GM23248 (cell line): ENCODE results near the gene MIA2. TPM values are rescaled to one million over a fixed set of nuclear protein-coding genes. Genes with fewer than 3 reads are reported as not detected.
"Not testable (repeated sequence)": the region's sequence is repeated elsewhere in the genome, so short reads cannot be mapped to it uniquely, and the experiment has no call there.

ENCODE experiments used
- DNase-seq: peaks from one replicate; pipeline ENCODE4 v3.0.0-alpha.2; 2015
- H2AFZ ChIP-seq: fragments of 200-600 bp; sonication (generic); 2 replicates; pipeline ENCODE4 v1.6.1; 2016; ENCODE audit warnings: antibody characterized with exemption
- H3F3A ChIP-seq: fragments of 200-600 bp; sonication (generic); 2 replicates; pipeline ENCODE4 v1.6.1; 2016; ENCODE audit warnings: mild to moderate bottlenecking, antibody characterized with exemption, mixed run types; ENCODE audit not compliant: insufficient read depth
- H3K27ac ChIP-seq: fragments of 200-600 bp; sonication (generic); 2 replicates; pipeline ENCODE4 v1.5.1; 2016; ENCODE audit warnings: mild to moderate bottlenecking
- H3K27me3 ChIP-seq: fragments of 200-600 bp; sonication (generic); replicated peaks from 2 replicates; pipeline ENCODE4 v1.6.1; 2016; ENCODE audit warnings: mild to moderate bottlenecking; ENCODE audit not compliant: insufficient read depth
- H3K36me3 ChIP-seq: fragments of 200-600 bp; sonication (generic); 2 replicates; pipeline ENCODE4 v1.6.1; 2016; ENCODE audit warnings: low read depth, mild to moderate bottlenecking
- H3K4me1 ChIP-seq: fragments of 200-600 bp; sonication (generic); 2 replicates; pipeline ENCODE4 v1.6.1; 2016; ENCODE audit warnings: mild to moderate bottlenecking; ENCODE audit not compliant: insufficient read depth
- H3K4me2 ChIP-seq: fragments of 200-600 bp; sonication (generic); one replicate; pipeline ENCODE4 v1.6.1; 2016; ENCODE audit warnings: mild to moderate bottlenecking; ENCODE audit not compliant: unreplicated experiment
- H3K4me3 ChIP-seq: fragments of 200-600 bp; sonication (generic); 2 replicates; pipeline ENCODE4 v1.5.1; 2016; ENCODE audit warnings: mild to moderate bottlenecking
- H3K79me2 ChIP-seq: fragments of 200-600 bp; sonication (generic); 2 replicates; pipeline ENCODE4 v1.6.1; 2016; ENCODE audit warnings: mild to moderate bottlenecking; ENCODE audit not compliant: insufficient read depth
- H3K9ac ChIP-seq: fragments of 200-600 bp; sonication (generic); 2 replicates; pipeline ENCODE4 v1.6.1; 2016; ENCODE audit warnings: mild to moderate bottlenecking
- H3K9me2 ChIP-seq: fragments of 200-600 bp; sonication (generic); 2 replicates; pipeline ENCODE4 v1.6.1; 2016; ENCODE audit warnings: mixed run types, mild to moderate bottlenecking, moderate library complexity; ENCODE audit not compliant: insufficient read depth
- H3K9me3 ChIP-seq: fragments of 200-600 bp; sonication (generic); one replicate; pipeline ENCODE4 v1.6.1; 2017; ENCODE audit warnings: low read depth
- H4K20me1 ChIP-seq: fragments of 200-600 bp; sonication (generic); 2 replicates; pipeline ENCODE4 v1.6.0; 2016; ENCODE audit not compliant: insufficient read depth
- EZH2 ChIP-seq: fragments of 200-600 bp; sonication (generic); IDR thresholded peaks from 2 replicates; pipeline ENCODE4 v1.6.1; 2018; ENCODE audit warnings: antibody characterized with exemption, mild to moderate bottlenecking; ENCODE audit not compliant: insufficient read depth, poor library complexity, severe bottlenecking
- EZH2phosphoT487 ChIP-seq: fragments of 200-600 bp; sonication (generic); IDR thresholded peaks from 2 replicates; pipeline ENCODE4 v1.6.1; 2018; ENCODE audit warnings: antibody characterized with exemption, moderate library complexity, mild to moderate bottlenecking, low read depth; ENCODE audit not compliant: insufficient read depth
- WGBS, 2 experiments: methylation state at CpG; one replicate each; pipeline ENCODE4 v1.1.6; 2015 to 2017; ENCODE audit warnings: low lambda C conversion rate in 2 of 2, low coverage in 1 of 2; ENCODE audit errors: missing lambda C conversion rate in 2 of 2; 5-methylcytosine and 5-hydroxymethylcytosine counted together
- in situ Hi-C: fragments of 300-500 bp; cut with MboI; formaldehyde crosslinking; loops from 2 replicates; pipeline ENCODE4 v1.15.0; 2020
- polyA plus RNA-seq: library from polyadenylated mRNA; unstranded; fragments of >200 nt; fragmentation: Nextera tagmentation; extraction: Ambion mirVana; gene quantifications from 2 replicates; pipeline ENCODE4 v1.2.1, GENCODE V29; 2016
- total RNA-seq: library from RNA; depleted of rRNA; stranded (reverse); fragments of >200 nt; shearing (Covaris generic); gene quantifications from 2 replicates; pipeline ENCODE4 v1.2.3, GENCODE V29; 2014

The MIA2 gene
- total and polyA plus RNA-seq, 2 experiments from 2014 or later, result 16.2 to 21.4 TPM

- no peaks in the 10 kb centered on the region for H3K4me1 ChIP-seq
- no peaks in the 10 kb centered on the region for H3K9me3 ChIP-seq
- peaks cover 9% of the 10 kb centered on the region; the same call in 1 of the 2 replicates for H3K36me3 ChIP-seq
- no peak overlapping the region for H3K4me3 ChIP-seq
- H2AFZ ChIP-seq, result no peak overlapping the region
- no peaks in the 10 kb centered on the region for H3K27me3 ChIP-seq
- 88 to 94% methylated on average over 5 of the region's 5 CpGs for WGBS, 2 experiments
- H3K4me2 ChIP-seq, result no peak overlapping the region
- no peaks in the 10 kb centered on the region for H3K9me2 ChIP-seq
- TF ChIP-seq EZH2phosphoT487 (no peak), EZH2 (no peak)
- in situ Hi-C loops, result no loop called here
- H4K20me1 ChIP-seq, result no peaks in the 10 kb centered on the region
- DNase-seq, result no peak
- H3K9ac ChIP-seq, result no peak overlapping the region
- peaks cover 98% of the 10 kb centered on the region for H3K79me2 ChIP-seq
- no peak overlapping the region for H3K27ac ChIP-seq
- H3F3A ChIP-seq, result no peaks in the 10 kb centered on the region
Observed at GRCh38 chr14:39275395-39275794, 41.7 kb downstream of the MIA2 start.

DNA sequence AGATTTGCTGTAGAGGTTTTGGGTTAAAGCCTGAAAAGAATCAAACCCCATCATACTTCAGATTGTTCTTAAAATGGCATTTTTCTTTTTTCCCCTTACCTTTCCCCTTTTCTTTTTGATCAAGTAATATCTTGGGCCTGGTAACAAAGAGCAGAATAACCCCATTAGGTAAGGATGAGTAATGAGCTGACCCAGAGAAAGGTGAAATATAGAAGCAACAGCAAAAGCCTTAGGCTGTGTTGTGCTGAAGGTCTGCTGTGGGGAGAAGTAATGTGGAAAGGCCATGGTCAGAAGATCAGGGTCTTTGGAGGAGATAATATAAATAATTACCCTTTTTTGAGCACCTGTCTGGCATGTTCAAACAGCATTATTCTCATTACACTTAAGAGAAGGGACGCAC lies 42.3 kb downstream of the MIA2 start:
- H3K9ac ChIP-seq, result no peak overlapping the region
- no peaks in the 10 kb centered on the region for H3K9me3 ChIP-seq
- no peak overlapping the region for H3K4me2 ChIP-seq
- no peaks in the 10 kb centered on the region for H4K20me1 ChIP-seq
- 88 to 95% methylated on average over 1 of the region's 1 CpG for WGBS, 2 experiments
- TF ChIP-seq EZH2phosphoT487 (no peak), EZH2 (no peak)
- H3K27ac ChIP-seq, result no peak overlapping the region
- H3K36me3 ChIP-seq, result peaks cover 10% of the 10 kb centered on the region
- H2AFZ ChIP-seq, result no peak overlapping the region
- H3K4me1 ChIP-seq, result no peaks in the 10 kb centered on the region
- H3K79me2 ChIP-seq, result peaks cover 98% of the 10 kb centered on the region
- H3F3A ChIP-seq, result no peaks in the 10 kb centered on the region
- no peaks in the 10 kb centered on the region for H3K27me3 ChIP-seq
- no peak for DNase-seq
- in situ Hi-C loops, result no loop called here
- no peak overlapping the region for H3K4me3 ChIP-seq
- no peaks in the 10 kb centered on the region for H3K9me2 ChIP-seq

- Histone ChIP-seq H3K27me3 (no peaks in the 10 kb centered on the region), H3K4me2 (no peak overlapping the region), H3K9me2 (no peaks in the 10 kb centered on the region), H3K9me3 (no peaks in the 10 kb centered on the region), H2AFZ (no peak overlapping the region), H3K27ac (no peak overlapping the region), H3K79me2 (peaks cover 98% of the 10 kb centered on the region), H3K9ac (no peak overlapping the region), H3K4me3 (no peak overlapping the region), H3K36me3 (peaks cover 14% of the 10 kb centered on the region), H3K4me1 (no peaks in the 10 kb centered on the region), H3F3A (no peaks in the 10 kb centered on the region), H4K20me1 (no peaks in the 10 kb centered on the region)
- WGBS, 2 experiments, result 96% methylated on average over 2 of the region's 2 CpGs
- in situ Hi-C loops, result no loop called here
- DNase-seq, result no peak
- no peak for TF ChIP-seq EZH2phosphoT487
Observed at GRCh38 chr14:39276579-39277114, 42.9 kb downstream of the MIA2 start.

- no peak overlapping the region for H2AFZ ChIP-seq
- in situ Hi-C loops, result no loop called here
- no peaks in the 10 kb centered on the region for H3K27me3 ChIP-seq
- TF ChIP-seq EZH2phosphoT487, result no peak
- no peak for TF ChIP-seq EZH2
- WGBS, 2 experiments, result 91 to 97% methylated on average over 3 of the region's 3 CpGs
- no peaks in the 10 kb centered on the region for H3K4me1 ChIP-seq
- peaks cover 14% of the 10 kb centered on the region for H3K36me3 ChIP-seq
- H3K9me2 ChIP-seq, result no peaks in the 10 kb centered on the region
- no peaks in the 10 kb centered on the region for H3K9me3 ChIP-seq
- no peak overlapping the region for H3K4me2 ChIP-seq
- H3F3A ChIP-seq, result no peaks in the 10 kb centered on the region
- H4K20me1 ChIP-seq, result no peaks in the 10 kb centered on the region
- no peak for DNase-seq
- H3K27ac ChIP-seq, result no peak overlapping the region
- H3K4me3 ChIP-seq, result no peak overlapping the region
- peaks cover 98% of the 10 kb centered on the region for H3K79me2 ChIP-seq
- H3K9ac ChIP-seq, result no peak overlapping the region
Observed at GRCh38 chr14:39279515-39279914, 45.8 kb downstream of the MIA2 start.

- 86 to 89% methylated on average over 3 of the region's 3 CpGs for WGBS, 2 experiments
- H2AFZ ChIP-seq, DNase-seq, H3K4me2 ChIP-seq, H3K9ac ChIP-seq, H3K9me2 ChIP-seq, H4K20me1 ChIP-seq, H3K4me3 ChIP-seq, H3K4me1 ChIP-seq, H3K27ac ChIP-seq, H3K27me3 ChIP-seq, H3K9me3 ChIP-seq, in situ Hi-C loops, H3F3A ChIP-seq: not testable (repeated sequence)
- Histone ChIP-seq H3K36me3 (peaks cover 14% of the 10 kb centered on the region), H3K79me2 (peaks cover 87% of the 10 kb centered on the region)
Observed at GRCh38 chr14:39280678-39281077, 47.0 kb downstream of the MIA2 start.
